Activated CD4-positive, alpha-beta T cell treated with anti-CD3 and anti-CD28 coated beads for 36 hours (primary cell): ENCODE measurements around the gene KIF2B. TPM values are rescaled to one million over a fixed set of nuclear protein-coding genes. Genes with fewer than 3 reads are reported as not detected.
"Not testable (repeated sequence)": the region's sequence is repeated elsewhere in the genome, so short reads cannot be mapped to it uniquely, and the experiment has no call there.

Experiments
- ATAC-seq: fragments of 200-7000 bp; cut with Tn5 transposase; one replicate; pipeline ENCODE4 v1.10.0; 2021; ENCODE audit warnings: mild to moderate bottlenecking, moderate library complexity
- CTCF ChIA-PET: fragments of 350-600 bp; sonication (Branson Sonifier 250); formaldehyde crosslinking; loops from one replicate; lab custom pipeline; 2021; ENCODE audit warnings: antibody characterized with exemption; lab: Charles Lee
- POLR2A ChIA-PET: fragments of 350-600 bp; sonication (Branson Sonifier 250); formaldehyde crosslinking; loops from one replicate; lab custom pipeline; 2021; ENCODE audit warnings: antibody characterized with exemption, inconsistent platforms; lab: Charles Lee
- DNase-seq: peaks from one replicate; pipeline ENCODE4 v3.0.0-alpha.2; 2020
- H3K27ac Mint-ChIP-seq: one replicate; pipeline ENCODE4 v1.8.0; 2021; ENCODE audit warnings: mixed read lengths
- H3K27me3 Mint-ChIP-seq: one replicate; pipeline ENCODE4 v1.8.0; 2021; ENCODE audit warnings: mixed read lengths
- H3K36me3 Mint-ChIP-seq: one replicate; pipeline ENCODE4 v1.8.0; 2021; ENCODE audit warnings: low read depth, mixed read lengths
- H3K4me1 Mint-ChIP-seq: one replicate; pipeline ENCODE4 v1.8.0; 2021; ENCODE audit warnings: mixed read lengths
- H3K4me3 Mint-ChIP-seq: one replicate; pipeline ENCODE4 v1.8.0; 2021; ENCODE audit warnings: mild to moderate bottlenecking, moderate library complexity, mixed read lengths
- H3K9me3 Mint-ChIP-seq: one replicate; pipeline ENCODE4 v1.8.0; 2021; ENCODE audit warnings: low read depth, mixed read lengths
- intact Hi-C, 2 experiments: fragments of 100-400 bp; cut with DNase I in 1 of 2; cut with micrococcal nuclease in 1 of 2; formaldehyde crosslinking; loops; one replicate each; pipeline versions ENCODE4 v1.14.2 to v1.15.1; 2022 to 2024; cut with DNase I, micrococcal nuclease
- total RNA-seq, 2 experiments: library from RNA; stranded (reverse); gene quantifications; one replicate each; pipeline ENCODE4 v1.2.3, GENCODE V29; 2021

The KIF2B gene
- total RNA-seq, 2 experiments from 2014 or later: not detected

DNA sequence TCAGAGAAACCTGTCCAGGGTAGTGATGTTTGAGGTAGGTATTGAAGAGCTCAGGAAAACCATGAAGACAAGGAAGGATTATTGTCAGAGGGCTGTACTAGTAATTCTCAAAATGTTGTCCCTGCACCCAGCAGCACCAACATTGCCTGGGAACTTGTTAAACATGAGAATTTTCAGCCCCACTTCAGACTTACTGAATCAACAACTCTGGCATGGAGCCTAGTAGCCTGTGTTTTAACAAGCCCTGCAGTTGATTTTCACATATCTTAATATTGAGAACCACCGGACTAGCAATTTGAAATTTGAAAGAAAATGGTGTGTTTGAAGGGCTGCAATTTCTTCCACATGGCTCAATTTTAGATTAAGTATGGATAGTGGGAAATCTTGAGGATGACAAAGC, 2.8 kb upstream of the KIF2B start:
- H3K27me3 Mint-ChIP-seq: no peaks in the 10 kb centered on the region
- intact Hi-C loops: no loop called here
- H3K36me3 Mint-ChIP-seq: no peaks in the 10 kb centered on the region
- ChIA-PET POLR2A (no interaction called here), CTCF (interaction anchor here (1.0 kb wide), 1 partner anchor 33 kb away, joined by 3 read pairs; no protein-coding TSS in a partner anchor)
- no peaks in the 10 kb centered on the region for H3K4me1 Mint-ChIP-seq
- ATAC-seq: no peak
- no peak overlapping the region for H3K27ac Mint-ChIP-seq
- no peak overlapping the region for H3K4me3 Mint-ChIP-seq
- H3K9me3 Mint-ChIP-seq: peaks cover 17% of the 10 kb centered on the region
- DNase-seq: no peak

DNA sequence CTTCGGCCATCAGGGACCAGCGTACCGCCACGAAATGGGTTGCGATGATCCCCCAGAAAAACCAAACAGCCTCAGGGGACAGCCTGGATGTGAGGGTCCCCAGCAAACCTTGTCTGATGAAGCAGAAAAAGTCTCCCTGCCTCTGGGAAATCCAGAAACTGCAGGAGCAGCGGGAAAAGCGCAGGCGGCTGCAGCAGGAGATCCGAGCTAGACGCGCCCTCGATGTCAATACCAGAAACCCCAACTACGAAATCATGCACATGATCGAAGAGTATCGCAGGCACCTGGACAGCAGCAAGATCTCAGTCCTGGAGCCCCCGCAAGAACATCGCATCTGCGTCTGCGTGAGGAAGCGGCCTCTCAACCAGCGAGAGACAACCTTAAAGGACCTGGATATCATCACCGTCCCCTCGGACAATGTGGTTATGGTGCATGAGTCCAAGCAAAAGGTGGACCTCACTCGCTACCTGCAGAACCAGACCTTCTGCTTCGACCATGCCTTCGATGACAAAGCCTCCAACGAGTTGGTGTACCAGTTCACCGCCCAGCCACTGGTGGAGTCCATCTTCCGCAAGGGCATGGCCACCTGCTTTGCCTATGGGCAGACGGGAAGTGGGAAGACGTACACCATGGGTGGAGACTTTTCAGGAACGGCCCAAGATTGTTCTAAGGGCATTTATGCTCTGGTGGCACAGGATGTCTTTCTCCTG, 769 bp downstream of the KIF2B start:
- Mint-ChIP-seq H3K27ac (no peak overlapping the region), H3K36me3 (no peaks in the 10 kb centered on the region), H3K4me3 (no peak overlapping the region), H3K4me1 (no peaks in the 10 kb centered on the region), H3K9me3 (peaks cover 17% of the 10 kb centered on the region), H3K27me3 (no peaks in the 10 kb centered on the region)
- ATAC-seq (no peak), DNase-seq (no peak)
- intact Hi-C loops: no loop called here
- CTCF ChIA-PET: no interaction called here
- POLR2A ChIA-PET: no interaction called here

DNA sequence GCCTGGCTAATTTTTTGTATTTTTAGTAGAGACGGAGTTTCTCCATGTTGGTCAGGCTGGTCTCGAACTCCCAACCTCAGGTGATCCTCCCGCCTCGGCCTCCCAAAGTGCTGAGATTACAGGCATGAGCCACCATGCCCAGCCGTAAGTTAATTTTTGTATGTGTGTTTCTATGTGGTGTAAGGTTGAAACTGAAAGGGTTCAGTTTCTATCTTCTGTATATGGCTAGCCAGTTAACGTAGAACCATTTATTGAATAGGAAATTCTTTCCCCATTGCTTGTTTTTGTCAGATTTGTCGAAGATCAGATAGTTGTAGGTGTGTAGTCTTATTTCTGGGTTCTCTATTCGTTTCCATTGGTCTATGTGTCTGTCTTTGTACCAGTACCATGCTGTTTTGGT, 12.0 kb downstream of the KIF2B start:
- intact Hi-C loops, CTCF ChIA-PET, H3K27me3 Mint-ChIP-seq, H3K27ac Mint-ChIP-seq, H3K4me3 Mint-ChIP-seq, H3K36me3 Mint-ChIP-seq, DNase-seq, H3K4me1 Mint-ChIP-seq, ATAC-seq, POLR2A ChIA-PET: not testable (repeated sequence)
- H3K9me3 Mint-ChIP-seq: peaks cover 11% of the 10 kb centered on the region

DNA sequence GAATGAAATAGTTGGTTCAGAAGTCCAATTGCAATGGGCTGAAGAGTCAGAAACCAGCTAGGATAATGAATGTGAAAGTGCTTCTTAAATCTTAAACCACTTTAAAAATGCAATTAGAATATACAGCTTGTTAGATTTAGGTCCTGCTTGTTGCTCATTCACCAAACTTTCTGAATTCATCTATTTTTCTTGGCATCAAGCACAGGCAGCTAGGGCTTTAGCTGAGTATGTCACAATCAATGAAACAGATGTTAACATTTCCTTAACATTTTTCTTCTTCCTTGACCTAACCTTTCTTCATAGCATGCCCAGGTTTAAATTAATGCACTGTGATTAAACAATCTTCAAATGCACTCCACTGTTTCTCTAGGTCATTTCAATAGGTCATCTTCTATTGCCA, 14.4 kb downstream of the KIF2B start:
- POLR2A ChIA-PET: no interaction called here
- CTCF ChIA-PET: no interaction called here
- Mint-ChIP-seq H3K4me3 (no peak overlapping the region), H3K9me3 (peaks cover 10% of the 10 kb centered on the region), H3K27me3 (no peaks in the 10 kb centered on the region), H3K4me1 (no peaks in the 10 kb centered on the region), H3K27ac (no peak overlapping the region), H3K36me3 (no peaks in the 10 kb centered on the region)
- intact Hi-C loops: no loop called here
- DNase-seq (no peak), ATAC-seq (no peak)

DNA sequence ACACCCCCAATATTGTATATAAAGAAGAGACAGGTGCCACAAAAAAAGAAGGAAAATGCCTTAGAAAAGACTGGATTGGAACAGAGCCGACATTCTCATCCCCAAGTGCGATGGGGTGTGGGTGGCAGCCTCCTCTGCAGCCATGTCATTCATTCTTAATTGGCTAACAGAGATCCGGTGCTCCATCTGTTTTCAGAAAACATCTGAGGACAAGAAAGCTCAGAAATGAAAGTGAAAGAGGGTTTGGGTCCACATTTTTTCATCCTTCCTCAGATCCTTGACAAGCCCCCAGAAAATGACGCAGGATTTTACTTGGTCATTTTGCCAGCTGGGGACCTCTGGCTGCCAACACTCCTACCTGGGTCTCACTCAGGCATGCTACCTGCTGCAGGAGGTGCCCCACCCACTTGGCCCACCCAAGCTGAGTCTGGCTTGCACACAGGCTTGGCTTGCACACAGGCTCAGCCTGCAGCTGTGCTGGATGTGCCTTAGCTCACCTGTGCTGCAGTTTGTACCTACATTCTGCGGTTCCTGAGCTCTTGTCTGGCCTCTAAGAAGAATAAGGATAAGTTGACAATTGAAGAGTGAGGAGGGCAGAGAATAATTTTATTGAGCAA, 21.9 kb downstream of the KIF2B start:
- H3K9me3 Mint-ChIP-seq: peaks cover 9% of the 10 kb centered on the region
- peaks cover 2% of the 10 kb centered on the region for H3K36me3 Mint-ChIP-seq
- no peak for DNase-seq
- H3K27me3 Mint-ChIP-seq: no peaks in the 10 kb centered on the region
- H3K4me3 Mint-ChIP-seq: no peak overlapping the region
- CTCF ChIA-PET: interaction anchor here (1.1 to 1.3 kb wide), 2 partner anchors 12 to 16 kb away, joined by 3 read pairs; no protein-coding TSS in a partner anchor
- no peak for ATAC-seq
- no peak overlapping the region for H3K27ac Mint-ChIP-seq
- POLR2A ChIA-PET: no interaction called here
- intact Hi-C loops: no loop called here
- H3K4me1 Mint-ChIP-seq: no peaks in the 10 kb centered on the region

DNA sequence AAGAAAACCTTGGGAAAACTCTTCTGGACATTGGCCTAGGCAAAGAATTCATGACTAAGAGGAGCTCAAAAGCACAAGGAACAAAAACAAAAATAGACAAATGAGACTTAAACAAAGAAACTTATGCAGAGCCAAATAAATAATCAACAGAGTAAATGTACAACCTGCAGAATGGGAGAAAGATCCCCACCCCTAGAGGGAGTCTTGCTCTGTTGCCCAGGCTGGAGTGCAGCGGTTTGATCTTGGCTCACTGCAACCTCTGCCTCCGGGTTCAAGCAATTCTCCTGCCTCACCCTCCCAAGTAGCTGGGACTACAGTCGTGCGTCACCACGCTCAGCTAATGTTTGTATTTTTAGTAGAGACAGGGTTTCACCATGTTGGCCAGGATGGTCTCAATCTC, 48.4 kb downstream of the KIF2B start:
- POLR2A ChIA-PET, DNase-seq, H3K4me3 Mint-ChIP-seq, intact Hi-C loops, H3K27ac Mint-ChIP-seq, H3K4me1 Mint-ChIP-seq, CTCF ChIA-PET, H3K36me3 Mint-ChIP-seq, ATAC-seq, H3K27me3 Mint-ChIP-seq: not testable (repeated sequence)
- peaks cover 12% of the 10 kb centered on the region for H3K9me3 Mint-ChIP-seq
